HG03342 (cell line): ENCODE results near the gene ADAP1.

Experiments used
- ATAC-seq: cut with Tn5 transposase; IDR thresholded peaks from one replicate; pipeline ENCODE4 v1.9.1; 2021; ENCODE audit warnings: mild to moderate bottlenecking, moderate library complexity; ENCODE audit not compliant: unreplicated experiment

ADAP1 gene

DNA sequence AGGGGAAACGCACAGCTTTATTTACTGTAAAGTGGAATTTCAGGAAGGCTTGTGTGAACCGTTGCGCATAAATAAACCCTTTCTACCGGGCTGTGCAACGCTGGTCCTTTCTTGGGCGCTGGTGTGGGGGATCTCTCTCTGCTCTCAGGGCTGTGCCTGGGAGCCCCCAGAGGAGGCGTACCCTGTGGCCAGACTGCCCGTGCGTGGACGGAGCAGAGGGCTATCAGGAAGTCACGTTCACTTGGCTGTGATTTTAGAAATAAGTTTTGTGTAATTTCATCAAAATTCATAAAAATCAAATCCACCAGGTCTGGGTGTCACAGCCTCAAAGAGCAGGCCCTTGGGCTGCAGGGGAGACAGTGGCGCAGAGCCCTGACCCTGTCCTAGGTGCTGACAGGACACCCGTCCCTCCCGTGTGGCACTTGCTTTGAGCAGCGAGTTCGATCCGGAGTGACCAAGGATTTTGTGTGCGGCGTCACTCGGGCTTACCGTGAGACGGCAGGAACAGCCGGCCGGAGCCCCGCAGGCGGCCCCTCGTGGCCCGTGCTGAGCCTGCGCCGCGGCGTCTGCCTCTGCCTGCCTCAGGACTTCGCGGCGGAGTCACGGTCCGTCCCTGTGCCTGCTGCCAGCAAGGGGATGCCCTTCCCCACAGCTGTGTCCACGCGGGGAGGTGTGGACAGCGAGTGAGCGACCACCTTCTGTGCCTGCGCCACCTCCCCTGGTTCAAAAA lies 58.0 kb downstream of the ADAP1 start:
- ATAC-seq = no peak

DNA sequence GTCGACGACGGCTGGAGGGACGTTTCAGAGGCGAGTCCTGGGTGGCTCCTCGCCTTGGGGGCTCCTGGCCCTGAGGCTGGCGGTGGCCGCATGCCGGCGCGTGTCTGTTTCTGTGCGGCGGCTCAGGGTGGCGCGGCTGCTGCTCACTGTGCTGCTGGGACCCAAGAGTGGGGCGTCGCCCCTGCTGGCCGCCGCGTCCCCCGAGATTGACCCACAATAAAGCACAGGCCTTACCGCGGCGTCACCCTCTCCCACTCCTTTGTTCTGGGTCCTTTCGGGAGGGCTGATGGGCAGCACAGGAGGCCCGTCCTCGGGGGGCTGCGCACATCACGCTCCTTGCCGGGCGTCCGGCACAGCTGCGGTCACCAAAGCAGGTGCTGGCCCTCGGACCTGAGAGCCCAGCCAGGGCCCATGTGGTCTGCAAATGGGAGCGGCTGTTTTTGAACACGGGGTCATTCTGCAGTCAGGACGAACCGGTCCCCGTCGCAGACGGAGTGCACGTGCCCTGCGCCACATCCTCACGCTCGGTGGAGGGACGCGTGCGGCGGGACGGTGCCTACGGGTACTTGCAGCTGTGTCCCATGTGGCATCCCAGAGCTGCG lies 58.9 kb downstream of the ADAP1 start:
- no peak for ATAC-seq

DNA sequence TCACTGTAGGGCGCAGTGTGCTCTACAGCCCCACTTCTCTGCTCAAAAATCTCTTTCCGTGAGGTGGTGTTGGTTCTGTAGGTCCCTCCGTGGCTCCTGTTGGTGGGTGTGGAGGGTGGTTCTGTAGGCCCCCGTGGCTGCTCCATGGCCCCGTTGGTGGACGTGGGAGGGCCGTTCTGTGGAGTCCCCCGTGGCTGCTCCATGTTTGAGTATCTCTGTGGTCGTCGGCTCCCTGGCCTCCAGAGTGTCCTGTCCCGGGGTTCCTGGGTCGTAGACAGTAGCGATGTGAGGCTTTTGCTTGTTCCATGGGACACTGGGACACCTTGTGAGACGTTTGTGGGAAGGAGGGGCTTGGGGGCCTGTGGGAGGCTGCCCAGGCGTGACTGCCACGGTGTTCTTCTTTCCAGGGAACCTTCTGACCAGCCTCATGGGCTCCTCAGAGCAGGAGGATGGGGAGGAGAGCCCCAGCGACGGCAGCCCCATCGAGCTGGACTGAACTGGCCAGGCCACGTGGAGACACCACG lies 59.5 kb downstream of the ADAP1 start:
- ATAC-seq = no peak

DNA sequence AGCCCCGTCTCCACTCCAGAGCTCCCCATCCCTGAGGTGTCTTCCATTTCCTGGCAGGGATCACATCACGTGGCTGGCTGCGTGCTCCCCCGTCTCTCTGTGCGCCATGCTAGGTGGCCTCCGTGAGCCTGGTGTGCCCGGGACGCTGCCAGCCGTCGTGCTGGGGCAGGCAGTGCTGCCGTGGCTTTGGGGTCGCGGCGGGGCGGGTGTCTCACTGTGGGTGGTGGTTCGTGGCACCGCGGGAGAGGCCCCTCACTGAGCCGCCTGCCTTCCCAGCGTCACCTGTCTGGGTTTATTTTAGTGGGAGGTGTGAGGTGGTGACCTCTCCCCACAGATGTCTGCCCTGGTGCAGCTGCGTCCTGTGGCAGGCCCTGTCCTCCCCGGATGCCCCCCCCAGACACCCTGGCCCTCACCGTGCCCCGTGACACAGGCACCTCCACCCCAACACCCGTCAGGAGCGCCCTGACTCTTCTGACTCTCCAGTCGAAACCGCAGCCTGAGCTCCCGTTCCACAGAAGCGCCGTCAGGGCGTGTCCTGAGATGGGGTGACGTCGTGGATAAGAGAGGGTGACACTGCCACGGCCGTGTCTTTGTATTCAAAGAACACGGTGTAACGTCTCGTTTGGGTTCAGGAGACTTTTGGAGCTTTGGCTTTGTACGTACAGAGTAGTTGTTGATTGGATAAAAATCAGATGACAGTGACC lies 60.2 kb downstream of the ADAP1 start:
- ATAC-seq = no peak

DNA sequence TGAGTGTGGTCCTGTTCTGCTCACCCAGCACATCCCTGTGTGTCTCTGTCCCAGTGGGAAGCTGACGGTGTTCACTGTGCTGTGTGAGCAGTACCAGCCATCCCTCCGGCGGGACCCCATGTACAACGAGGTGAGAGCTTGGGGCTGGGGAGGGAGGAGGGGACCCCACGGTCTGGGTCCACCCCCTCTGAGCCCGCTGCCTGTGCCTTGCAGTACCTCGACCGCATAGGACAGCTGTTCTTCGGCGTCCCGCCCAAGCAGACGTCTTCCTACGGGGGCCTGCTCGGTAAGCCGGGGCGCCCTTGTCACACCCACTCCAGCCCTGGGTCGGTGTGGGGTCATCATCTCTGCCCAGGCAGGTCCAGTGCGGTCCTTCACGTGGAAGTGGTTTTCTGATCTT lies 60.8 kb downstream of the ADAP1 start:
- no peak for ATAC-seq

DNA sequence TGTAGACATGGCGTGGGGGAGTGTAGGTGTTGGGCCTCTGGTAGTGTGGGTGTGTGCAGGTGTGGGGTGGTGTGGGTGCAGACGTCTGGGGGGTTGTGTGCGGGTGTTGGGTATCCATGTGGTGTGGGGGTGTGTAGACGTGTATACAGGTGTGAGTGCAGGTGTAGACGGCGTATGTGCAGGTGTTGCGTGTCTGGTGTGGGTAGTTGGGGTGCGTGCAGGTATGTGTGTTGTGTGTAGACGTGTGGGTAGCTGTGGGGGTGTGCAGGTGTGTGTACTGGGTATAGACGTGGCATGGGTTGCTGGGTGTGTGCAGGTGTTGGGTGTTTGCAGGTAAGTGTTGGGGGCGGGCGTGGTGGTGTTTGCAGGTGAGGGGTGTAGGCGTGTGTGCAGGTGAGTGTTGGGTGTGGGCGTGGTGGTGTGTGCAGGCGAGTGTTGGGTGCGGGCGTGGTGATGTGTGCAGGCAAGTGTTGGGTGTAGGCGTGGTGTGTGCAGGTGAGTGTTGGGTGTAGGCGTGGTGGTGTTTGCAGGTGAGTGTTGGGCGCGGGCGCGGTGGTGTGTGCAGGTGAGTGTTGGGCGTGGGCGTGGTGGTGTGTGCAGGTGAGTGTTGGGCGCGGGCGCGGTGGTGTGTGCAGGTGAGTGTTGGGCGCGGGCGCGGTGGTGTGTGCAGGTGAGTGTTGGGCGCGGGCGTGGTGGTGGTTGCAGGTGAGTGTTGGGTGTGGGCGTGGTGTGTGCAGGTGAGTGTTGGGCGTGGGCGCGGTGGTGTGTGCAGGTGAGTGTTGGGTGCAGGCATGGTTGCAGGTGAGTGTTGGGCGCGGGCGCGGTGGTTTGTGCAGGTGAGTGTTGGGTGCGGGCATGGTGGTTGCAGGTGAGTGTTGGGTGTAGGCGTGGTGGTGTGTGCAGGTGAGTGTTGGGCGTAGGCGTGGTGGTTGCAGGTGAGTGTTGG lies 61.6 kb downstream of the ADAP1 start:
- ATAC-seq = no peak

DNA sequence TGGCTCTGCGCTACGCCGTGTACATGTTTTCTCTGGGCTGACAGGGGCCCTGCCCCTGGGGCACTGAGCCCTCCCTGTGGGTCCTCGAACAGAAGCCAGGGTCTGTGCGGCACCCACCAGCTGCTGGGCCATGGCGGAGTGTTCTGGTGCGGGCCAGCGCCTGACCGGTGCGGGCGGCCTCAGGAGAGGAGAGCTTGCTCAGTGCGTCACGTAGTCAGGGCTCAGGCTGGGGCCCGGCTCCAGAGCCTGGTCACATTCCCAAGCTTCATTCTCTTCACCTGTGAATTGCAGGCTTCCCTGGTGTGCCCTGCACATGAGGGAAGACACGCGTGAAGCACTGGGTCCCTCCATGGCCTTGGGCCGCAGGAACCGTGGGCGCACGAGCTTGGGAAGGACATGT lies 62.7 kb downstream of the ADAP1 start:
- ATAC-seq = no peak

DNA sequence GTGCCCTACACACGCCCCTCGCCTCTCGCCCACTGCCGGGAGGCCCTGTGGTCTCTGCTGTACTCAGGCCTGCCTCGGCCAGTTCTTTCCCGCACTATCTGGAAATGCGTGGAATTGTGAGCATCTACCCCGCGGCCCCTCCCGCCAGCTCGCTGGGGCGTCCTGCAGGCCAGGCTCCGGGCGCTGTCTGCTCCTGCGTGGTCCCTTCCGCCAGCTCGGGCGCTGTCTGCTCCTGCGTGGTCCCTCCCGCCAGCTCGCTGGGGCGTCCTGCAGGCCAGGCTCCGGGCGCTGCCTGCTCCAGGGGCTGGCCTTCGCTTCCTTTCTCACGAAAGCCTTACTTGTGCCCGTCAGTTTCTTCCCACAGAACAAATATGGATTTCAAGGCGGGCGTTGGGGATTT lies 63.2 kb downstream of the ADAP1 start:
- ATAC-seq = no peak

DNA sequence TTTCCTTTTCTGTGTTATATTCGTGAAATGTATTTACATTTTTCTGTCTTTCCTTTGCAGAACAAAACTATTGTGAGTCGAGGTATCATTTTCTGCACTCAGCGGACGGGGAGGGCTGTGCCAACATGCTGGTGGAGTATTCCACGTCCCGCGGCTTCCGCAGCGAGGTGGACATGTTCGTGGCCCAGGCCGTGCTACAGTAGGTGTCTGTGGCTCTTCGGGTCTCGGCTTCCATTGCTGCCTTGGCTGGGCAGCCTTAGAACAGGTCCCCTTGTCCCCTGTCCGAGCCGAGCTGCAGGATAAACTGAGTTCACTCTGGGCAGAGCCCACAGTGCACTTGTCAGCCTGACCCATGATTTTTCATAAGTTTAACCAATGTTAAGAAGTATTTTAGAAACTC lies 63.6 kb downstream of the ADAP1 start:
- no peak for ATAC-seq

DNA sequence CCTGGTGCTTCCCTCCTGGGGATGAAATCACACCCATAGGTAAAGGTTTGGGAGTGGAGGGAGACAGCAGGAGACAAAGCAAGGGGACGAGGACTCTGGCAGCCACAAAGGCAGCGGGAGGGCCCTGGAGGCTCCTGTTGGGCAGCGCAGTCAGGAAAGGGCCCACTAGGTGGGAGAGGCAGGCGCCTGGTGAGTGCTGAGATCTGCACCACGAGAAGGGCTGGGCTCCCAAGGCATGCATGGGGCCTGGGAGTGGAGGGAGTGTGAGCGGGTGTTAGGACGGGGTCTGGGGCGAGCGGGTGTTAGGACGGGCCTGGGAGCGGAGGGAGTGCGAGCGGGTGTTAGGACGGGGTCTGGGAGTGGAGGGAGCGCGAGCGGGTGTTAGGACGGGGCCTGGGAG lies 65.1 kb downstream of the ADAP1 start:
- ATAC-seq = no peak

DNA sequence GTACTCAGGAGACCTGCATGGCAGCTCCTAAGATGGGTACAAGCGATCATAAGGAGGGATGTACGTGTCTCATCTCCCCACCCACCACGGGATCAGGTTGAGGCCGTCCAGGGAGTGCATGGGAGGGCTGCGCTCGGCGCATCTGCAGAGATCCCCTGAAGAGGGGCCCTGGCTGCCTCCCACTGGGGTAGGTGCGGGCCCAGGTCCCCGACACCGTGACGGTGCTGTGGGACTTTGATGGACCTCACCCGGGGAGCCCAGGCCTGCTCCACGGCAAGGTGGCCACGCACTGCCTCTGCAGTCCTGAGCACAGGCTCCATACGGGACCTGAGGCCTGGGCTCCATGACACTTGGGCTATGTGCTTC lies 65.5 kb downstream of the ADAP1 start:
- ATAC-seq = no peak

DNA sequence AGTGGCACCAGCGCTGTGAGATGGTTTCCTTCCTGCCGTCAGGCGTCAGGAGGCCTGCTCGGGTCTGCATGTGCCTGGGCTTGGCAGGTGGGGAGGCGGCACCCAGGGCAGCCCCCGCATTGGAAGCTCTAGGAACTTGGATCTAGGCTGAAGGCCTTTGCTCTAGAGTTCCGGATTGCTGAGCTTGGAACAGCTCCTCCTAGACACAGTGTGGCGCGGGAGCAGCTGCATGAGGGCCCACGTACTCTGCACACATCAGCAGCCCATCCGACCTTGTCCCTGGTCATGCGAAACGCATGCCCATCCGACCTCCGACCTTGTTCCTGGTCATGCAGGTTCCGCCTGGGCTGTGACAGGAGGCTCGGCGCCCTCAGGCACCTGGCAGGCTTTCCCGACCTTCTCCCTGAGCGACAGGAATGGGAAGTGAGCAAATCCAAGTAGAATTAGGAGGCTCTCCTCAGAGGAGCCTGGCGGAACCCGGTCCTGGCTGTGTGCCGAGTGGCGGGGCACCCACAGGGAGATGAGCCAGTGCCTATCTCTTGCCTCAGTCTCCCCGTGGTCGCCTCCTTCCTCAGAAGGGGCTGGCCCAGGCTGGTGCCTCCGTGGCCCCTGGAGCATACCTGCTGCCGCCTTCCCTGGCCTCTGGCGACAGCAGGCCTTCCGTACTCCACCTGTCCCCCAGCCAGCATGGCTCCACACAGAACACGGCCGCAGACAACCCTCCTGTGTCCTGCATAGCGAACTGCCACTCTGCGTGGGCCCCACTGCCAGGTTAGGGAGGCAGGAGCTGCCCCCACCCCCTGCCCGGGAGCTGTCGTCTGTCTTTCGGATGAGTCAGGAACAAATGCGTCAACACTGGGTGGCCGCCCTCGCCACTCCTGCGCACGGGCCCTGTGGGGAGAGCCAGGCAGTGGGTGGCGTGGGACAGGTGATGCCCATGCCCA lies 66.1 kb downstream of the ADAP1 start:
- ATAC-seq = no peak

DNA sequence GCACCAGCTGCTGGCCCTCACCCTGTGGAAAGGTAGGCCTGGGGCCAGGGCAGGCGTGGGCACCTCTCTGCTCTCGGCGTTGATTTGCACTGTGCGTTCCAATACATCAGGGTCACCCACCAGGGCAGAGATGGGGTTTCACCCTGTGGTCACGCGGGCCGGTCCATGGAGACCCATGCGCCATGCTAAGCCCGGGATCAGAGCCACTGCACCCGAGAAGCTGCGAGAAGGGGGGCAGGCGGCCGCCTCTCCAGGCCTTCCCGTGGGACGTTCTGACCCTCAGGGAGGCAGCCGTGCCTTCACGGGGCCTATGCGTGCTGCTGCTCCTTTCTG lies 67.0 kb downstream of the ADAP1 start:
- ATAC-seq = no peak

DNA sequence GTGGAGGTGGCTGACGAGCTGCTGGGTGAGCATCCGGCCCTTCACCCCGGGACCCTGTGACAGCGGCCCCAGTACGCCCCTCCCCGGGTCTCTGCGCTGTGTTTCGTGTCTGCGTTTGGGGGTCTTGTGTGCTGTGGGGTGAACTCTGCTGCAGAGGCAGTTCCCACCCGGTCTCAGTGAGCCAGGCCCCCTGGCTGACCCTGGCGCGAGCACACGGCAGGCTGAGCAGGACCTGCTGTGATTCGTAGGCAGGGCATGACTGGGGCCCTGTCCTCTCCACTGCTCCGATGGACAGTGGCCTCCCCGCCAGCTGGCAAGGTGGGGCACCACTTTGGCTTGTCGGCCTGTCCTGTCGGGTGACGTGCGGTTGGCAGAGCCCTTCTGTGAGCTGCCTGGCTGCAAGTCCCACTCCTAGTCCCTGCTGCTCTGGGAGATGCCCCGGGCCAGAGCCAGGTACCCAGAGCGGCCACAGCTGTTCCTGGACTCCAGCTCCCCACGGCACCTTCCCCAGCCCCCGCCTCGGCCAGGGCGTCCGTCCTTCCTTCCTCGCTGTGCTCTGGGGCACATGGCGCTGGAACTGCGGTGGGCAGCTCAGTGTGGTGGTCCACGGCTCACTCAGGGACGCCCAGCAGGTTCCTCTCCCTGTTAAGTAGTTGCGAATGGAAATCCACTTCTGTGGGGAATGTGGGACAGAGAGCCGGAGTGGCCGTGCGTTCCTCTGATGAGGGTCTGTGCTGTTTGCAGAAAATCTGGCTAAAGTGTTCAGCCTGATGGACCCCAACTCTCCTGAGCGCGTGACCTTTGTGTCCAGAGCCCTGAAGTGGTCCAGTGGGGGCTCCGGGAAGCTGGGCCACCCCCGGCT lies 67.6 kb downstream of the ADAP1 start:
- ATAC-seq = no peak

DNA sequence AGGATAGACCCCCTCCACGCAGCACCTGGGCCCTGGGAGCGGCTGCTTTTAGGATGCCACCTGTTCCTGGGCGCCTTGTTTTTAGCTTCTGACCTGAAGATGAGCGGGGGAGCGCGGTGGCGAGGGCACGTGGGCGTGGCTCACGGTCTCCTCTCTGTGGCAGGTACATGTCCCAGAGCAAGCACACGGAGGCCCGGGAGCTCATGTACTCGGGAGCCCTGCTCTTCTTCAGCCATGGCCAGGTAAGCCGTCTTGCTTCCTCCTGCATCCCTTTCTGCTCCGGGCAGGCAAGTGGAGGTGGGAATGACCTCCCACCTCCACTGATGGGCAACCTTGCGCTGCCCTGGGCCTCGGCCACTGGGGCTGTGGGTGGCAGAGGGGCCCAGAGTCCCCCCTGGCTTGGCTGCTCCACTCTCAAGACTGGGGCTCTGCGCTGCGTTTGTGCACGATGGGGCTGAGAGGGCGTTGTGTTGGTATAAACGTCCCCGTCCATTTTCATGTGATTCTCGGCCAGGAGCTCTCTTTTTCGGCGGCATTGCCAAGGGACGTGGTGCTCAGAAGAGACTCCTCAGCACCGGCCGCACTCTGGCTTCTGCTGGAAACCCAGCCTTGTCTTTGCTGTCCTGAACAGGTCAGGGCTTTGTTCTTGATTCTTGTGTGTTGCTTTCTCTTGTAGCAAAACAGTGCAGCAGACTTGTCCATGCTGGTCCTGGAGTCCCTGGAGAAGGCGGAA lies 68.4 kb downstream of the ADAP1 start:
- no peak for ATAC-seq

DNA sequence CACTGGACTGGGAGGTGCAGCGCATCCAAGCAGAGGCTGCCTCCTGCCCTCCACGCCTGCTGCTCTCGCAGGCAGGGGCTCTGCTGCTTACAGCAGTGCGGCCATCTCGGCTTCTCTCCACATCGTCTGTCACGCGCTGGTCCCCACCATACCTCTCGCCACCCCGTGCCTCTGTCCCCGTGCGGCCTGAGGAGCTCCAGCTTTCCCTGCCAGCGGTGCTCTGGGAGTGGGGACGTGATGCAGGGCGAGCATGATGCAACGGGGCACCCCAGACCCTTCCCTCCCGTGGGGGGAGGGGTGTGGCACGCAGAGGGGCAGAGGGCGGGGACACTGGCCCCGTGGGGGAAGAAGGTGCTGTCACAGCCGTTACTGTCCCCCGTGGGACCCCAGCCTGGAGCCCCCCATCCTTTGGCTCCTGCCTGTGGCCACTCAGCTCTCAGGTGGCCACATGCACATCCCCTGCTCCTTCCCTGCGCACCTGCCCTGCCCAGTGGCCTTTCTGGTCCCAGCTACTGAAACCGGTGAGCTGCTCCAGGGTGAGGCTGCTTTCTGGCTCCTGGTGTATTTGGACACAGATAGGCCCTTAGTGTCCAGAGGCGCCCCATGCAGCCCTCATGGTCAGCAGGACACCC lies 69.1 kb downstream of the ADAP1 start:
- ATAC-seq = no peak

DNA sequence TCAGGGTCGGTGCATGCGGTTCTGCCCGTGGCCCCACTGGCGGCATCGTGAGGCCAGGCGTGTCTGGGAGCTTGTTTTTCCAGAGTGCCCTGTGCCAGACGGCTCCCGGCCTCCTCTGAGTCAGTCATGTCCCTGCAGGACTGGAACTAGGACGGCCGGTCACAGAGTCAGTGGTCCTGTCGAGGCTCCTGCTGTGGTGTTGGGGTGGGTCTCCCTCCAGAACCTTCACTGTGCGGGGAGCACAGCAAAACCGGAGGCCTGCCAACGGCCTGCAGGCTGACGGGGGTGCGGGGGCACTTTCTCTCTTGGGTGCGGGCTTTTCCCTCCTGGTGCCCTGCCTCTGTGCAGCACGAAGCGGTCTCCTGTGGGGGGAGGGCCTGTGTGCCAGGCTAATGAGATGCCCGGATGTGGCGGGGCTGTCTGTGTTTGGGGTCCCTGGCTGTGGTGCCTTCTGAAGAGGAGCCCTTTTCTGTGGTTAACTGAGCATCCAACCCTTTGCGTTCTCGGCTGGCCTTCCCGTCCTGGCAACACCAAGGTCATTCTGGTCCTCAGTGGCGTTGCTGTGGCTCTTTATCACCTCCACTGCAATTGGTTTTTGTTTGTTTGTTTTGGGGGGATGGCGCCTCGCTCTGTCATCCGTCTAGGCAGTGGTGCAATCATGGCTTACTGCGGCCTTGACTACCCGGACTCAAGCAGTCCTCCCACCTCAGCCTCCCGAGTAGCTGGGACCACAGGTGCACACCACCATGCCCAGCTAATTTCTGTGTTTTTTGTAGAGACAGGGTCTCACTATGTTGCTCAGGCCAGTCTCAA lies 70.1 kb downstream of the ADAP1 start:
- no peak for ATAC-seq
